ENCODE measurements around the gene SEC11A.
"Not testable (repeated sequence)": the region's sequence is repeated elsewhere in the genome, so short reads cannot be mapped to it uniquely, and the experiment has no call there.

The SEC11A gene

GRCh38 chr15:84681831-84682230 is 34.1 kb downstream of the SEC11A start:
- DNase-seq (ENCODE audit: low read depth), result peak; percentile 98

- peak; percentile 93 for DNase-seq (ENCODE audit: low read depth)
Measured at GRCh38 chr15:84671211-84671610, 44.7 kb downstream of the SEC11A start.

DNA sequence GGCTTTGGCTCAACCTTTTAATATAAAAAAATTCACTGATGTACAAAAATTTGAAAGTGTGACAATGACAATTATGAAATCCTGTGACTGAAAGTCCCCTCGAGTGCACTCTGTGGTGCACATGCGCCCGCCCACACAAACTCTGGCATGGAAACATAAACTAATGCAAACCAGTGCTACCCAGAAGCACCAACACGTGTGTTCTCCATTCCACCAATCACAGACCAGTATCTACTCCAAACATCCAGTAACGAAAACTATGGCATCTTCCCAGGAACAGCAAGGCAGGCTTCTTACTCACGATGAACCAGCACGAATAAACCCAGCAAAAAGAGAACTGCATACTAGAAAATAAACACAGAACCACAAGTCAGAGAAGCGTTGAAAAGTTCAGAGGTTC is 46.2 kb downstream of the SEC11A start:
- DNase-seq (ENCODE audit: low read depth), result peak; percentile 36

DNA sequence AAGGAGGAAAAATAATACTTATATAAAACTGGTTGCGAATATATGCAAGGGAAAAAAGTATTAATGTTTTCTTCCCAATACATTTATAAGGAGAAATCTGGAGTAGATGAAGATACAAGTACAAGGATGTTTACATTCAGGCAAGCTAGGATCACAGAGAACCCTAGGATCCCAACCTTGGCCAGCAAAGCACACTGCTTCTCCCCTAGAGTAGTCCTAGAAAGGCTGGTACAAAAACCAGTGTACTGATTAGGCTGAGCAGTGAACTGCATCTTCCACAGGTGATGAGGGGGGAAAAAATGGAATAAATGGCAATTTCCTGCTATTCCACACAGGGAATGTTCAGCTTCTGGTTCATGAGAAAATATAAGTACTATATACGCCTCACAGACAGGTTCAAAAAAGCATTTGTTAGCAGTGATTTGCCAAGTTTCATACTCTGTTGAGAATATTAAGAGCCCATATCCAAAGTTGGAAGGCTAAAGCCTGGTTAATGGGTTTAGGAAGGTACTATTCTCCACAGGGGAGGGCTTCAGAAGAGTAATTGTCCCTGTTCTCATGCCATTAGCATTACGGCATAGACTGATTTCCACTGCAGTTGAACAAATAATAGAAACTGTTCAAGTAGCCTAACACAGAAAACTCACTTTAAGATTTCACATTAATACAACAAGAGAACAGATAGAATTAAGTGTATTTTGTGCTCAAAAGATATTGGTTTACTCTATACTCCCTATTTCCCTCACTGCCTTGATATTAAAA is 47.5 kb downstream of the SEC11A start:
- DNase-seq (ENCODE audit: low read depth), result no peak

DNA sequence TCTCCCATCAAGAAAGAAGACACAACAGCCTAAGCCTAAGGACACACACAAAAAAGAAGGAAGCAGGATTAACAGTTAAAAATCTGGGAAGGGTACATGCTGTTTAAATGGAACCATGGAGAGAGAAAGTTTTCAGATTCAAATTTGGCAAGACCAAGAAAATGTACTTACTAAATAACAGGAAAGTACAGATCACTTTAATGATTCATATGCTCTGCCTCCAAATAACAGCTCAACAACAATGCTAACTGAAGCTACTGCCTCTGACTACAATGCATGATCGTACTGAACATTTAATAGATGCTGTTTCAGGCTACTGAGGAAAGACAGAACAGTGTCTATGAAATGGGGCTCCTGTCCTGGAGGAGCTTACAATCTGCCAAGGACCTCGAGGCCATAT is 49.6 kb downstream of the SEC11A start:
- peak; percentile 59 for DNase-seq (ENCODE audit: low read depth)

GRCh38 chr15:84661001-84661400 is 54.9 kb downstream of the SEC11A start:
- DNase-seq (ENCODE audit: low read depth), result no peak

- DNase-seq (ENCODE audit: low read depth), result no peak
Measured at GRCh38 chr15:84659904-84660781, 55.8 kb downstream of the SEC11A start.

DNA sequence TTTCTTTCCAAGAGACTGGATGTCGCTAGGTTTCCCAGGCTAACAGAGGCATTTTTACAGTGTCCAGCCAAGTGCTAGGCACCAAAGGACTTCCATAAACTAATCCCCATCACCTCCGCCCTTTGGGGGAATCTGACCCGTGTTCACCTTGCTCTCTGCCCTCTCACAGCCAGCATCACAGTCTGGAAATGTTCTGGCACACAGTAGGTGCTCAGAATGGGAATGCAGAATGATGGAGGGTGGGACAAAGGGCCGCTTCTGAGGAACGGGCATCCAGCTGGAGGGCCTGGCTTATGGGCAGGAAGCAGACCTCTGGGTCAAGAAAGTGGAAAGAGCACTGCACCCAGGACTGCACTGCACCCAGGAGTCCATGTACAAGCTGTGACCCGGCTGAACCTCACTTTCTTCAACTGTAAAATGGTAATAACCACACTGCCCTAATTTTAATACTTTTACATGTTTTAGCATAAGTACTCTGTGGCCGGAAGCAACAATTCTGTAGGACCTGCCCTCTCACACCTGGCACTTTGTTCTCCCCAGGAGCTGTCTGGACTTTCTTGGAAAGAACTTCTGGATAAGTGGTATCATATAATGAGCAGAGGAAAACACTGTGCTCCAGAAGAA is 57.0 kb downstream of the SEC11A start:
- DNase-seq (ENCODE audit: low read depth), result no peak

DNA sequence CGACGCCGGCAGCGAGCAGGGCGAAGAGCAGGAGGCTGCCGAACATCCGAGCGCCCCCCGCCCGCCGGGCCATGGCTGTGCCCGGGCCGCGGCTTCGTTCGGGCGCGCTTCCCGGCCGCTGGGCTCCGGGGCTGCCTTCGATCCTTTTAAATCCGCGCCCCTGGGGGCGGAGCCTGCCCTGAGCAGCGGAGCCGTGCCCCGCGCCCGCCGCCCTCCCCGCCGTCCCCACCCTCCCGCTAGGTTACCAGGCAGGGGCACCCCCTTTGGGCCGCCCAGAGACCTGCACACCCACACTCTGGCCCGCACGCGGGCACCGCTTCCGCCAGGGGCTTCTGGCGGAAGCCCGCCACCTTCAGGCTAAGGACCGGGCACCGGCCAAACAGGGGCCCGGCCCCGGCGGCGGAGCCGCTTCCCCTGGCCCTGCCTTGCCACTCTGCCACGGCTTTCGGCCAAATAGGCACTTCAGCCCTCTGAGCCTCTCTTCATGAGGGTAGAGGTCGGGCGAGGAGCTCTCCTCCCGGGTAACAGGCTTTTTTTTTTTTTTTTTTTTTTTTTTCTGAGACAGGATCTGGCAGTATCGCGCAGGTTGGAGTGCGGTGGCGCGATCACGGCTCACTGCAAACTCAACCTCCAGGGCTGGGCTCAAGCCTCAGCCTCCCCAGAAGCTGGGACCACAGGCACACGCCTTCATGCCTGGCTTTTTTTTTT is 57.7 kb downstream of the SEC11A start, which contains the start of gene NMB:
Gene NMB, minus strand, starts transcription at position 120 of the 708 bp plus-strand sequence. Its CDS starts 47 bp downstream, at position 73.
- DNase-seq (ENCODE audit: low read depth), result peak; percentile 62

GRCh38 chr15:84657748-84658079 is 58.2 kb downstream of the SEC11A start:
- DNase-seq (ENCODE audit: low read depth), result no peak

- no peak for DNase-seq (ENCODE audit: low read depth)
Measured at GRCh38 chr15:84656972-84657371, 59.0 kb downstream of the SEC11A start.

GRCh38 chr15:84654689-84655453 is 61.1 kb downstream of the SEC11A start:
- peak; percentile 77 for DNase-seq (ENCODE audit: low read depth)

GRCh38 chr15:84653910-84654688 is 61.8 kb downstream of the SEC11A start, which contains the start of gene WDR73:
WDR73 (minus strand) TSS chr15:84654283; CDS start chr15:84654274, 9 bp downstream.
- DNase-seq (ENCODE audit: low read depth), result peak; percentile 93

DNA sequence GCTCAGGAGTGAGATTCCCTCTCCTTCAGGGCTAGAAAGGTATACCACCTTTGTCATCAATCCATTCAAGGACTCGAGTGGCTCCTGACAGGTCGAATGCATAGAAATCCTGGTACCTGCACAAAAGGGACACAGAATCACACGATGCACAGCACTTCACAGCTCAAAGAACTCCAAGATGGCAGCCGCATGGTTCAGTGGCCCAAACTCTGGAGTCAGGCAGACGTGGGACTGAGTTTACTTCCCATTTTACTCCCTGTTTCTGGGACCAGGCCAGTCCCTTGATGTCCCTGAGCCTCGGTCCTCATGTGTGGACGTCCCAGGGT is 62.4 kb downstream of the SEC11A start:
- DNase-seq (ENCODE audit: low read depth), result no peak

DNA sequence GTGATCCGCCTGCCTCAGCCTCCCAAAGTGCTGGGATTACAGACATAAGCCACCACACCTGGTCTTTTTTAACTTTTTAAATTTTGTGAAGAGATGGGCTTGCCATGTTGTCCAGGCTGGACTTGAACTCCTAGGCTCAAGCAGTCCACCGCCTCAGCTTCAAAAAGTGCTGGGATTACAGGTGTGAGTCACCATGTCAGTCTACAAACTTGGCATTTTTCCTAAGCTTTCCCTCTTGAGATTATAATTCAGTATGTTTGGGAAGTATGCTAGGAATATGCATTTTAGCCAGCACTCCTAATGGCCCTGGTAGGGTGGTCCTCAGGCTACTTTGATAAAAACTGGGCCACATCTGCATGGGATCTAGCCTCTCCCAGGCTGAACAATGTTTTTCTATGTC is 66.2 kb downstream of the SEC11A start:
- DNase-seq (ENCODE audit: low read depth), result no peak

- DNase-seq (ENCODE audit: low read depth), result no peak
Measured at GRCh38 chr15:84648539-84648938, 67.4 kb downstream of the SEC11A start.

- no peak for DNase-seq (ENCODE audit: low read depth)
Measured at GRCh38 chr15:84647726-84648125, 68.2 kb downstream of the SEC11A start.

- no peak for DNase-seq (ENCODE audit: low read depth)
Measured at GRCh38 chr15:84645997-84646396, 69.9 kb downstream of the SEC11A start.

GRCh38 chr15:84645496-84645895 is 70.4 kb downstream of the SEC11A start:
- no peak for DNase-seq (ENCODE audit: low read depth)

GRCh38 chr15:84643838-84644237 is 72.1 kb downstream of the SEC11A start:
- DNase-seq (ENCODE audit: low read depth), result no peak

- not testable (repeated sequence) for DNase-seq (ENCODE audit: low read depth)
Measured at GRCh38 chr15:84642640-84643039, 73.3 kb downstream of the SEC11A start.
